ENCODE measurements around the gene OSBPL8.

GRCh38 chr12:76480796-76481195 lies 78.8 kb downstream of the OSBPL8 start:
- TF ChIP-seq CTCF (IDR thresholded peaks at IDR 0.05) (no peak), POLR2A (IDR thresholded peaks at IDR 0.05) (no peak)

Data from body of pancreas (tissue), 4 donors.